Heart left ventricle (tissue), 16 donors: ENCODE measurements around the gene ERCC6L. TPM values are rescaled to one million over a fixed set of nuclear protein-coding genes. Genes with fewer than 3 reads are reported as not detected.

ENCODE experiments used
- ATAC-seq, 4 donors: fragments of 200-7000 bp; cut with Tn5 transposase; one replicate each; pipeline ENCODE4 v1.9.1; 2020 to 2022; ENCODE audit warnings: moderate library complexity in 4 of 4, mild to moderate bottlenecking in 3 of 4, moderate number of reproducible peaks in 1 of 4
- DNase-seq, 5 donors: peaks; one replicate each; pipeline ENCODE4 v3.0.0-alpha.2; 2020
- H3K27ac ChIP-seq, 12 donors: fragments of 200-600 bp; sonication (generic) in 4 of 12; one replicate each; pipeline versions ENCODE4 v1.5.0 to v1.8.0; 2016 to 2022; ENCODE audit warnings: mild to moderate bottlenecking in 2 of 12
- H3K27me3 ChIP-seq, 9 donors: fragments of 200-600 bp; sonication (generic) in 2 of 9; one replicate each; pipeline versions ENCODE4 v1.5.1 to v1.8.0; 2016 to 2022; ENCODE audit warnings: mild to moderate bottlenecking in 3 of 9
- H3K36me3 ChIP-seq, 9 donors: fragments of 200-600 bp; sonication (generic) in 2 of 9; one replicate each; pipeline versions ENCODE4 v1.5.0 to v1.8.0; 2018 to 2022; ENCODE audit warnings: mild to moderate bottlenecking in 2 of 9
- H3K4me1 ChIP-seq, 12 donors: fragments of 200-600 bp; sonication (generic) in 4 of 12; one replicate each; pipeline versions ENCODE4 v1.5.0 to v1.8.0; 2016 to 2022; ENCODE audit warnings: mild to moderate bottlenecking in 3 of 12
- H3K4me3 ChIP-seq, 12 donors: fragments of 200-600 bp; sonication (generic) in 4 of 12; one replicate each; pipeline versions ENCODE4 v1.5.0 to v1.8.0; 2017 to 2022; ENCODE audit warnings: mild to moderate bottlenecking in 9 of 12, moderate library complexity in 4 of 12
- H3K9me3 ChIP-seq, 12 donors: fragments of 200-600 bp; sonication (generic) in 4 of 12; one replicate each; pipeline versions ENCODE4 v1.5.0 to v1.8.0; 2016 to 2022; ENCODE audit warnings: mild to moderate bottlenecking in 1 of 12
- CTCF ChIP-seq, 12 donors: fragments of 200-600 bp; sonication (generic) in 4 of 12; IDR thresholded peaks; one replicate each; pipeline versions ENCODE4 v1.5.0 to v1.8.0; 2018 to 2022; ENCODE audit warnings: antibody characterized with exemption in 12 of 12, mild to moderate bottlenecking in 5 of 12
- POLR2A ChIP-seq, 2 donors: fragments of 450-650 bp; IDR thresholded peaks; one replicate each; pipeline ENCODE4 v1.6.1; 2017; ENCODE audit warnings: antibody characterized with exemption in 2 of 2, mild to moderate bottlenecking in 2 of 2, moderate library complexity in 2 of 2
- WGBS, 4 donors: extraction: QIAGEN DNeasy Blood & Tissue Kit in 2 of 4; methylation state at CpG; one replicate each; pipeline versions ENCODE4 v1.1.5 to v1.1.7; 2013 to 2018; 5-methylcytosine and 5-hydroxymethylcytosine counted together
- intact Hi-C, 10 donors: fragments of 100-400 bp; cut with DNase I; formaldehyde crosslinking; loops; one replicate each; pipeline versions ENCODE4 v1.11.1 to v1.14.2; 2022
- polyA plus RNA-seq, 2 donors: library from polyadenylated mRNA; stranded (reverse); fragments of 200-250 nt; gene quantifications; one replicate each; pipeline ENCODE4 v1.2.3, GENCODE V29; 2013
- total RNA-seq, 9 donors: library from RNA; depleted of rRNA in 2 of 9; stranded (reverse); fragments of >200 nt in 2 of 9; fragmentation: NEBNext Ultra II Directional in 3 of 9; extraction: Animal tissue kit (Norgen Biotek cat#: 25700) in 3 of 9; gene quantifications; one replicate each; pipeline versions ENCODE4 v1.1.0 to v1.2.4, GENCODE V29; 2016 to 2023
- donor health status: ischemic (EF 13 %, LVEDD 7.1; RV severe dilation, severe dysfunction).
- donor health status: healthy with polysubstance abuse.
- donor health status: DM: no; HTN: yes; CAD: no.
- donor health status: DM: no; HTN: no; CAD: no.
- donor health status: ischemic (EF 25% LVEDD 6.9; RV normal size, moderate dysfunction).
- donor health status: ischemic (EF 25% LVEDD 5.7; RV mildly dilated, moderate dysfunction).
- donor health status: healthy.
- donor health status: DM: yes; HTN: yes; CAD: no.
- donor health status: ischemic (EF 35%, LVEDD 5.7; RV mildly dilated, moderate dysfunction).
- donor health status: nonischemic (EF 11% LVEDD 7.7; RV severe dilation, severe dysfunction).
- donor health status: DM: yes; HTN: yes; CAD: no.
- donor health status: PGD.
- donor health status: ischemic (EF 29% LVEDD 5.4; RV normal size, mild dysfunction).
- donor health status: nonischemic (EF 23%, LVEDD 6.1; RV moderate dilation, normal function).

The ERCC6L gene
- total and polyA plus RNA-seq, 11 donors: 0.01 to 0.45 (median 0.13) TPM; not detected in 7

- intact Hi-C loops: no loop called here
- Histone ChIP-seq H3K9me3 (no peaks in the 10 kb centered on the region), H3K36me3 (no peaks in the 10 kb centered on the region), H3K27me3 (peaks cover 0 to 22% (median 0%) of the 10 kb centered on the region in 9 donors), H3K4me3 (peak overlapping the region in 8 of 12 donors; percentile 12 to 41 (median 30)), H3K4me1 (no peaks in the 10 kb centered on the region), H3K27ac (peak overlapping the region in 1 of 12 donors; percentile 53)
- whole genome bisulfite sequencing, 4 donors: 49 to 64% (median 59%) methylated on average over 6 of the region's 6 CpGs
- ATAC-seq: no peak
- no peak for TF ChIP-seq CTCF (IDR thresholded peaks at IDR 0.05)
- TF ChIP-seq POLR2A (IDR thresholded peaks at IDR 0.05): no peak
- no peak for DNase-seq
Observed at GRCh38 chrX:72169008-72169728, 69.7 kb downstream of the ERCC6L start.

DNA sequence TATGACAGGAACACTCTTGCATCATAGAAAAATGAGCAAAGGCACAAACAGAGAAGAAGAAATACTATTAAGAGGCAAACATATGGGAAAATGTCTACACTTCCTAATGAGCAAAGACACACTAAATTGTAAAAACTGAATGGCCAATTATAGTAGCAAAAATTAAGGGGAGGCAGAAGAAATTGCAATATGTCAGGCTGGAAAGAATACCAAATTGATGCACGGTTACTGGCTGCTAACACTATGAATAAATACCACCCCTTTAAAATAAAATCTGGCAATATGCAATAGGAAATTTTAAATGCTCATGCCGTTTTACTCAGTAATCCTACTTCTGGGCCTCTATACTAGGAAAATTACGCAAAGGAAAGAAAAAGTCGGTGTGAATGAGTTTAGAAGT is 73.3 kb downstream of the ERCC6L start:
- 72 to 93% (median 85%) methylated on average over 4 of the region's 4 CpGs for WGBS, 4 donors
- Histone ChIP-seq H3K36me3 (no peaks in the 10 kb centered on the region), H3K9me3 (no peaks in the 10 kb centered on the region), H3K27me3 (peaks cover 0 to 19% (median 0%) of the 10 kb centered on the region in 9 donors), H3K4me3 (no peak overlapping the region), H3K27ac (no peak overlapping the region), H3K4me1 (no peaks in the 10 kb centered on the region)
- ATAC-seq (no peak), DNase-seq (no peak)
- TF ChIP-seq CTCF (IDR thresholded peaks at IDR 0.05) (no peak), POLR2A (IDR thresholded peaks at IDR 0.05) (no peak)
- intact Hi-C loops: no loop called here

DNA sequence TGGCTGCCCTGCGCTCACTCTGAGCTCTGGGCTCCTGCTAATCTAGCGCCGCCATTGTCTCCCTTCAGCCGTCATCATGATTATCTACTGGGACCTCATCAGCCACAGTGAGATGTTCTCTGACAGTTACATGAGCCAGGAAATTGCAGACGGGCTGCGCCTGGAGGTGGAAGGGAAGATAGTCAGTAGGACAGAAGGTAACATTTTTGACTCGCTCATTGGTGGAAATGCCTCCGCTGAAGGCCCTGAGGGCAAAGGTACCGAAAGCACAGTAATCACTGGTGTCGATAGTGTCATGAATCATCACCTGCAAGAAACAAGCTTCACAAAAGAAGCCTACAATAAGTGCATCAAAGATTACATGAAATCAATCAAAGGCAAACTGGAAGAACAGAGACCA is 79.1 kb downstream of the ERCC6L start:
- DNase-seq (no peak), ATAC-seq (no peak)
- Histone ChIP-seq H3K36me3 (no peaks in the 10 kb centered on the region), H3K27ac (no peak overlapping the region), H3K9me3 (no peaks in the 10 kb centered on the region), H3K4me1 (no peaks in the 10 kb centered on the region), H3K4me3 (no peak overlapping the region), H3K27me3 (peaks cover 0 to 16% (median 0%) of the 10 kb centered on the region in 9 donors)
- no peak for TF ChIP-seq CTCF (IDR thresholded peaks at IDR 0.05)
- no peak for TF ChIP-seq POLR2A (IDR thresholded peaks at IDR 0.05)
- intact Hi-C loops: no loop called here
- WGBS, 4 donors: 74 to 79% (median 77%) methylated on average over 10 of the region's 10 CpGs

DNA sequence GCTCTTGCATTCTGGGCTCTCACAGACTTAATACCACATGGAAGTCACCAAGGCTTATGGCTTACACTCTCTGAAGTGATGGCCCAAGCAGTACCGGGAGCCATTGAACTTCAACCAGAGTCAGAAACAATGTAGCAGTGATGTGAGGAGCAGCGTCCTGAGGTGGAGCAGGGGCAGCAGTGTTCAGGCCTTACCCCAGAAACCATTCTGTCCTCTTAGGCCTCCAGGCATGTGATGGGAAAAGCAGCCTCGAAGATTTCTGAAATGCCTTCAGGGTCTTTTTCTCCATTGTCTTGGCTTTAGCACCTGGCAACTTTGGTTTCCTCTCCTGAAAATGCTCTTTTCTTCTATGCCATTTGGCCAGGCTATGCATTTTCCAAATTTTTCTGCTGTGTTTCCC is 80.1 kb downstream of the ERCC6L start:
- H3K36me3 ChIP-seq: no peaks in the 10 kb centered on the region
- no peak for TF ChIP-seq CTCF (IDR thresholded peaks at IDR 0.05)
- no peak for TF ChIP-seq POLR2A (IDR thresholded peaks at IDR 0.05)
- no peaks in the 10 kb centered on the region for H3K4me1 ChIP-seq
- H3K9me3 ChIP-seq: no peaks in the 10 kb centered on the region
- intact Hi-C loops: no loop called here
- WGBS, 4 donors: 85 to 95% (median 92%) methylated on average over 3 of the region's 3 CpGs
- ATAC-seq (no peak), DNase-seq (no peak)
- H3K27me3 ChIP-seq: peaks cover 0 to 19% (median 0%) of the 10 kb centered on the region in 9 donors
- no peak overlapping the region for H3K4me3 ChIP-seq
- H3K27ac ChIP-seq: no peak overlapping the region

Other genes starting within 250 kb of the ERCC6L start
- gene RTL5, start 107.1 kb downstream of the ERCC6L start, total RNA-seq: 1 to 10 TPM; 1.2 to 6.0 (median 2.7) TPM
- 1 to 10 TPM; 1.5 to 1.6 TPM for gene RTL5, start 107.1 kb downstream of the ERCC6L start, polyA plus RNA-seq
- 10 to 100 TPM in 5 of 9 donors, 1 to 10 TPM in 4; 8.4 to 13.1 (median 10.0) TPM for gene PIN4, start 57.3 kb downstream of the ERCC6L start, total RNA-seq
- 10 to 100 TPM; 16.5 to 41.5 TPM for gene PIN4, start 57.3 kb downstream of the ERCC6L start, polyA plus RNA-seq
- 100 to 1,000 TPM; 328 to 689 (median 423) TPM for gene RPS4X, start 38.2 kb upstream of the ERCC6L start, total RNA-seq
- 100 to 1,000 TPM; 423 to 998 TPM for gene RPS4X, start 38.2 kb upstream of the ERCC6L start, polyA plus RNA-seq
- gene CITED1, start 66.9 kb upstream of the ERCC6L start, total RNA-seq: under 1 TPM in 2 of 9 donors, not detected in 7; 0.45 to 0.73 TPM
- gene CITED1, start 66.9 kb upstream of the ERCC6L start, polyA plus RNA-seq: under 1 TPM in 1 of 2 donors, not detected in 1; 0.90 TPM